RWPE2 (cell line): ENCODE data around the gene ZBTB46.
"Not testable (repeated sequence)": the region's sequence is repeated elsewhere in the genome, so short reads cannot be mapped to it uniquely, and the experiment has no call there.

Experiments
- ATAC-seq: fragments of 200-7000 bp; cut with Tn5 transposase; 3 replicates; pipeline ENCODE4 v1.9.1; 2021; ENCODE audit warnings: low read depth
- DNase-seq: peaks from one replicate; pipeline ENCODE4 v3.0.0-alpha.2; 2020; ENCODE audit warnings: low spot score
- H3K27ac ChIP-seq: fragments of 450-650 bp; 2 replicates; pipeline ENCODE4 v1.5.1; 2017; ENCODE audit warnings: mild to moderate bottlenecking; ENCODE audit not compliant: poor library complexity, severe bottlenecking
- H3K27me3 ChIP-seq: fragments of 250-450 bp; sonication (Bioruptor Pico); 2 replicates; pipeline ENCODE4 v1.5.1; 2021; ENCODE audit warnings: mild to moderate bottlenecking, moderate library complexity; ENCODE audit not compliant: insufficient read depth, poor library complexity, severe bottlenecking
- H3K36me3 ChIP-seq: fragments of 250-450 bp; sonication (Bioruptor Pico); 2 replicates; pipeline ENCODE4 v1.5.1; 2020; ENCODE audit warnings: low read depth, mild to moderate bottlenecking, moderate library complexity
- H3K4me1 ChIP-seq: fragments of 250-450 bp; sonication (Bioruptor Pico); 2 replicates; pipeline ENCODE4 v1.5.1; 2021; ENCODE audit warnings: mild to moderate bottlenecking, moderate library complexity; ENCODE audit not compliant: insufficient read depth, poor library complexity, severe bottlenecking
- H3K4me3 ChIP-seq: fragments of 250-450 bp; sonication (Bioruptor Pico); 2 replicates; pipeline ENCODE4 v1.5.1; 2021; ENCODE audit warnings: mild to moderate bottlenecking, moderate library complexity; ENCODE audit not compliant: severe bottlenecking
- H3K9me3 ChIP-seq: fragments of 250-450 bp; sonication (Bioruptor Pico); 2 replicates; pipeline ENCODE4 v1.5.1; 2021; ENCODE audit warnings: mild to moderate bottlenecking, moderate library complexity; ENCODE audit not compliant: severe bottlenecking
- TF ChIP-seq, protein P1 (sequence below): fragments of 450-650 bp; IDR thresholded peaks from one replicate; pipeline ENCODE4 v1.5.1; 2017; ENCODE audit warnings: mild to moderate bottlenecking, moderate library complexity; ENCODE audit not compliant: poor library complexity, severe bottlenecking

Gene ZBTB46

DNA sequence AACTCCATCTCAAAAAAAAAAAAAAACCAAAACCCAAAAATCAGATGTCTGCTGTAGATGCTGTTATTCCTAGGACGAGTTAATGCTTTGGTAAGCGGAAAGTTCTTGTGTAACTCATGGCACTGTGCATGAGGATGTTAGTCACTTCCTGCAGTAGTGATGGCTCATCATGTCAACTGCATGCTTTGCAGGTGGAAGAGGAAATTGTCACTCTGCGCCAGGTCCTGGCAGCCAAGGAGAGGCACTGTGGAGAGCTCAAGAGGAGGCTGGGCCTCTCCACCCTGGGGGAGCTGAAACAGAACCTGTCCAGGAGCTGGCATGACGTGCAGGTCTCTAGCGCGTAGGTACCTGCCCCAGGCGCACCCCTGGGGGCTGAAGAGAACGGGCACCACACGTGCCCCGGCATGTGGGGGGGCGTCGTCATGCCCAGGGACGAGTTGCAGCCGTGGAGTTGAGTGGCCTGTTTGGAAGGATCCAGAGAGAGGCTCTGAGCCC is 42.5 kb upstream of the ZBTB46 start:
- TF ChIP-seq, protein P1, sequence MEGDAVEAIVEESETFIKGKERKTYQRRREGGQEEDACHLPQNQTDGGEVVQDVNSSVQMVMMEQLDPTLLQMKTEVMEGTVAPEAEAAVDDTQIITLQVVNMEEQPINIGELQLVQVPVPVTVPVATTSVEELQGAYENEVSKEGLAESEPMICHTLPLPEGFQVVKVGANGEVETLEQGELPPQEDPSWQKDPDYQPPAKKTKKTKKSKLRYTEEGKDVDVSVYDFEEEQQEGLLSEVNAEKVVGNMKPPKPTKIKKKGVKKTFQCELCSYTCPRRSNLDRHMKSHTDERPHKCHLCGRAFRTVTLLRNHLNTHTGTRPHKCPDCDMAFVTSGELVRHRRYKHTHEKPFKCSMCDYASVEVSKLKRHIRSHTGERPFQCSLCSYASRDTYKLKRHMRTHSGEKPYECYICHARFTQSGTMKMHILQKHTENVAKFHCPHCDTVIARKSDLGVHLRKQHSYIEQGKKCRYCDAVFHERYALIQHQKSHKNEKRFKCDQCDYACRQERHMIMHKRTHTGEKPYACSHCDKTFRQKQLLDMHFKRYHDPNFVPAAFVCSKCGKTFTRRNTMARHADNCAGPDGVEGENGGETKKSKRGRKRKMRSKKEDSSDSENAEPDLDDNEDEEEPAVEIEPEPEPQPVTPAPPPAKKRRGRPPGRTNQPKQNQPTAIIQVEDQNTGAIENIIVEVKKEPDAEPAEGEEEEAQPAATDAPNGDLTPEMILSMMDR, result peak; percentile 24
- Histone ChIP-seq H3K4me1 (peaks cover 19% of the 10 kb centered on the region), H3K36me3 (peaks cover 95% of the 10 kb centered on the region), H3K27me3 (no peaks in the 10 kb centered on the region), H3K4me3 (no peak overlapping the region), H3K9me3 (no peaks in the 10 kb centered on the region), H3K27ac (peak overlapping the region; percentile 80)
- peak; percentile 91 for DNase-seq
- ATAC-seq, result peak; percentile 94

DNA sequence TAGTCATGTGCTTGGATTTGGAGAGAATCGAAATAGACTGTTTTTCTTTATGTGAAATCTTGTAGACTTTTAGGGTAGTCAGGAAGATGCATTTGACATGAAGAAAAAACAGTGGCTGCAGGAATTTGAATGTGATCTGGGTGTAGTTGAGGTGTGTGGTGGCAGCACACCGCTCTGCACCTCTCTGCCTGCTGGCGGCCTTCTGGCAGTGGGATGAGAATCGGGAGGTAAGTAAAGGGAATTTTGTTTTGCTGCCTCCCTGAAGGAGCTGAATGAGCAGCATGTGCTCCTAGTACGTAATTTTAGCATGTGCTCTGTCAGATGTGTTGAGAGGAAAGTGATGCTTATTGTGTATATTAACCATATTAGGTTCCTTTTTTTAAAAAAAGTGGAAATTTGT is 37.2 kb upstream of the ZBTB46 start:
- TF ChIP-seq, protein P1, result no peak
- Histone ChIP-seq H3K27me3 (no peaks in the 10 kb centered on the region), H3K4me3 (no peak overlapping the region), H3K4me1 (peaks cover 18% of the 10 kb centered on the region), H3K9me3 (no peaks in the 10 kb centered on the region), H3K27ac (no peak overlapping the region), H3K36me3 (peaks cover 70% of the 10 kb centered on the region)
- no peak for DNase-seq
- ATAC-seq, result no peak

DNA sequence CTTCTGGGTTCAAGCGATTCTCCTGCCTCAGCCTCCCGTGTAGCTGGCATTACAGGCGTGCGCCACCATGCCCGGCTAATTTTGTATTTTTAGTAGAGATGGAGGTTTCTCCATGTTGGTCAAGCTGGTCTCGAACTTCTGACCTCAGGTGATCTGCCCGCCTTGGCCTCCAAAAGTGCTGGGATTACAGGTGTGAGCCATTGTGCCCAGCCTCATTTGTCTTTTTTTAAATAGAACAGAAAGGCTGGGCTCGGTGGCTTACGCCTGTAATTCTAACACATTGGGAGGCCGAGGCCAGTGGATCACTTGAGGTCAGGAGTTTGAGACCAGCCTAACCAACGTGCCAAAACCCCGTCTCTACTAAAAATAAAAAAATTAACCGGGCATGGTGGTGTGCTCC is 36.0 kb upstream of the ZBTB46 start:
- H3K4me1 ChIP-seq, ATAC-seq, DNase-seq, H3K9me3 ChIP-seq, H3K4me3 ChIP-seq, H3K27me3 ChIP-seq, H3K27ac ChIP-seq: not testable (repeated sequence)
- peaks cover 64% of the 10 kb centered on the region for H3K36me3 ChIP-seq

DNA sequence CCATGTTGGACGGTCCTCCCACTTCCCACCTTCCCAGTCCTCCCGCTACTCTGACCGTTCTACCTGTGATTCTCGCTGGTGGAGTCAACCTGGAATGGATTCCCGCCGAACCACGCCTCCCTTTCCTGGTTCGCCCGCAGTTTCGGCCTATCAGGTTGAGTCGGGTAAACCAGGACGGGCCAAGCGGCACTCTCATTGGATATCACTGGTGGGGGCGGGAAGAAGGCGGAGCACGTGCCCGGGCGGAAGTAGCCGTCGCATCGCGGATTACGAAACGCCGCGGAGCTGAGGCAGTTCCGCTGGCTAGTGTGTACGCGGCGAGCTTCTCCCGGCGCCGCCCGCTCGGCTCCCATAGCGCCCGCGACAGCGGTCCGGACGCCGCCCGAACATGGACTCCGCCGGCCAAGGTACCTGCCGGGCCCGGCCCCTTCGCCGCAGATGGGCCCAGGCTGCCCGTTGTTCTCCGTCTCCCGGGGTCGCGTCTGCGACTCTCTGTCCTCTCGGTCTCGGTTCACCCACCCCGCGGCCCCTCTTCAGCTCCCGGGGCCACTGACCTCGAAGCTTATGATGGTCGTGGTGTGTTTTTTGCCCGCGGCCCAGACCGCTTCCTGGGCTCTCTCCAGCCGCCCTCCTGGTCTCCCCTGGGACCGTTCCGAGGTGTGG is 34.0 kb upstream of the ZBTB46 start, which contains the start of gene TPD52L2:
Gene TPD52L2, plus strand, starts transcription at position 293 of the 663 bp plus-strand sequence. Its CDS starts 96 bp downstream, at position 389.
- Histone ChIP-seq H3K27ac (peak within 1 kb of the TSS; percentile 87), H3K9me3 (no peaks in the 10 kb centered on the region), H3K4me3 (peak within 1 kb of the TSS; percentile 78), H3K4me1 (peaks cover 6% of the 10 kb centered on the region), H3K27me3 (no peaks in the 10 kb centered on the region), H3K36me3 (peaks cover 46% of the 10 kb centered on the region)
- ATAC-seq (peak; percentile 88), DNase-seq (peak; percentile 100)
- TF ChIP-seq, protein P1, result no peak

DNA sequence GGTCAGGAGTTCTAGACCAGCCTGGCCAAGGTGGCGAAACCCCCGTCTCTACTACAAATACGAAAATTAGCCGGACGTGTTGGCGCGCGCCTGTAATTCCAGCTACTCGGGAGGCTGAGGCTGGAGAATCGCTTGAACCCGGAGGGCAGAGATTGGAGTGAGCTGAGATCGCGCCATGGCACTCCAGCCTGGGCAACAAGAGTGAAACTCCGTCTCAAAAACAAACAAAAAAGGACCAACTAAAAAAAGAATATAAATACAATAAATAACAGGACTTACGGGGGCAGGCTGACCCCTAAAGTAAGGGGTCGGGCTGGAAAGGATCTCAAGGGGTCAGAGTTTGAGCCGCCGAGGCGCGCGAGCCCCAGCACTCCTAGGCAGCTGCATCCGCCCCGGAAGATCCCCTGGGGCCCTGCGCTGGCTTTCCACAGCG is 33.5 kb upstream of the ZBTB46 start:
- ATAC-seq, result no peak

More for the DNA sequence above, 33.5 kb upstream of the ZBTB46 start:
- peak; percentile 78 for DNase-seq
- H3K9me3 ChIP-seq, result no peaks in the 10 kb centered on the region
- H3K4me1 ChIP-seq, result peaks cover 6% of the 10 kb centered on the region
- H3K27ac ChIP-seq, result peak overlapping the region; percentile 87
- H3K27me3 ChIP-seq, result no peaks in the 10 kb centered on the region
- peak overlapping the region; percentile 78 for H3K4me3 ChIP-seq
- peaks cover 41% of the 10 kb centered on the region for H3K36me3 ChIP-seq
- TF ChIP-seq, protein P1, result peak; percentile 86
